HG03565 (cell line): Measurements from ENCODE around the gene AADACL3.
"Not testable (repeated sequence)": the region's sequence is repeated elsewhere in the genome, so short reads cannot be mapped to it uniquely, and the experiment has no call there.

Experiments
- ATAC-seq: cut with Tn5 transposase; IDR thresholded peaks from one replicate; pipeline ENCODE4 v1.9.1; 2021; ENCODE audit warnings: mild to moderate bottlenecking, moderate library complexity; ENCODE audit not compliant: unreplicated experiment

AADACL3 gene

GRCh38 chr1:12715896-12716437 lies at the start of gene AADACL3:
Gene AADACL3 (plus strand): TSS chr1:12716110. CDS start chr1:12716177, 67 bp downstream.
- no peak for ATAC-seq

GRCh38 chr1:12666141-12666735 lies 49.7 kb upstream of the AADACL3 start:
- ATAC-seq = no peak

GRCh38 chr1:12669529-12670068 lies 46.3 kb upstream of the AADACL3 start:
- ATAC-seq = no peak

- ATAC-seq = no peak
These were observed 41.6 kb upstream of the AADACL3 start for GRCh38 chr1:12674358-12674757.

- ATAC-seq = not testable (repeated sequence)
These were observed 39.8 kb upstream of the AADACL3 start for GRCh38 chr1:12676122-12676521.

- no peak for ATAC-seq
These were observed 38.3 kb upstream of the AADACL3 start for GRCh38 chr1:12677565-12677964.

- ATAC-seq = no peak
These were observed 37.6 kb upstream of the AADACL3 start for GRCh38 chr1:12678350-12678749.

GRCh38 chr1:12678820-12679219 lies 37.1 kb upstream of the AADACL3 start:
- no peak for ATAC-seq

GRCh38 chr1:12690156-12690555 lies 25.8 kb upstream of the AADACL3 start:
- ATAC-seq = no peak

- no peak for ATAC-seq
These were observed 22.7 kb upstream of the AADACL3 start for GRCh38 chr1:12692967-12693782.

- no peak for ATAC-seq
These were observed 19.3 kb upstream of the AADACL3 start for GRCh38 chr1:12696658-12697057.

- ATAC-seq = no peak
These were observed 18.5 kb upstream of the AADACL3 start for GRCh38 chr1:12697397-12697796.

- no peak for ATAC-seq
These were observed 12.0 kb upstream of the AADACL3 start for GRCh38 chr1:12703821-12704451.

GRCh38 chr1:12706061-12706460 lies 9.8 kb upstream of the AADACL3 start:
- no peak for ATAC-seq

- no peak for ATAC-seq
These were observed 7.4 kb upstream of the AADACL3 start for GRCh38 chr1:12708396-12709090.

- ATAC-seq = no peak
These were observed 6.8 kb upstream of the AADACL3 start for GRCh38 chr1:12709091-12709491.

- ATAC-seq = no peak
These were observed 6.2 kb upstream of the AADACL3 start for GRCh38 chr1:12709696-12710095.

- ATAC-seq = no peak
These were observed 4.4 kb upstream of the AADACL3 start for GRCh38 chr1:12711536-12711935.

GRCh38 chr1:12712076-12712475 lies 3.8 kb upstream of the AADACL3 start:
- ATAC-seq = no peak

- ATAC-seq = no peak
These were observed 3.0 kb upstream of the AADACL3 start for GRCh38 chr1:12712929-12713328.

GRCh38 chr1:12713651-12714050 lies 2.3 kb upstream of the AADACL3 start:
- ATAC-seq = not testable (repeated sequence)
